Left lung (tissue), 10 donors: ENCODE measurements around the gene RABGAP1L. TPM values are rescaled to one million over a fixed set of nuclear protein-coding genes. Genes with fewer than 3 reads are reported as not detected.

Experiments
- ATAC-seq: fragments of 200-7000 bp; cut with Tn5 transposase; one replicate; pipeline ENCODE4 v1.9.1; 2020; ENCODE audit warnings: moderate library complexity
- DNase-seq, 4 donors: peaks; one replicate each; pipeline ENCODE4 v3.0.0-alpha.2; 2013 to 2020
- H3K27ac ChIP-seq, 2 donors: fragments of 200-600 bp; sonication (generic) in 1 of 2; one replicate each; pipeline versions ENCODE4 v1.5.0 to v1.8.0; 2020 to 2021
- H3K27me3 ChIP-seq, 2 donors: fragments of 200-600 bp; sonication (generic) in 1 of 2; one replicate each; pipeline versions ENCODE4 v1.5.0 to v1.8.0; 2020 to 2021
- H3K36me3 ChIP-seq, 2 donors: fragments of 200-600 bp; sonication (generic) in 1 of 2; one replicate each; pipeline versions ENCODE4 v1.5.0 to v1.8.0; 2020 to 2021
- H3K4me1 ChIP-seq, 2 donors: fragments of 200-600 bp; one replicate each; pipeline ENCODE4 v1.8.0; 2021
- H3K4me3 ChIP-seq, 2 donors: fragments of 200-600 bp; sonication (generic) in 1 of 2; one replicate each; pipeline versions ENCODE4 v1.5.0 to v1.8.0; 2020 to 2021; ENCODE audit warnings: mild to moderate bottlenecking in 1 of 2
- H3K9me3 ChIP-seq, 2 donors: fragments of 200-600 bp; sonication (generic) in 1 of 2; one replicate each; pipeline versions ENCODE4 v1.5.0 to v1.8.0; 2020 to 2021
- intact Hi-C, 2 donors: fragments of 100-400 bp; cut with DNase I; formaldehyde crosslinking; loops; one replicate each; pipeline versions ENCODE4 v1.11.2 to v1.14.2; 2022
- polyA plus RNA-seq, 6 donors: library from polyadenylated mRNA; unstranded; fragments of 120-200 nt; gene quantifications; one replicate each; pipeline ENCODE4 v1.2.1, GENCODE V29; 2013; ENCODE audit not compliant: insufficient read length in 6 of 6
- total RNA-seq, 2 donors: library from RNA; stranded (reverse); fragmentation: NEBNext Ultra II Directional; extraction: Animal tissue kit (Norgen Biotek cat#: 25700); gene quantifications; one replicate each; pipeline ENCODE4 v1.2.1, GENCODE V29; 2021
- TF ChIP-seq, protein P1 (sequence below), 2 donors: fragments of 200-600 bp; sonication (generic) in 1 of 2; IDR thresholded peaks; one replicate each; pipeline versions ENCODE4 v1.5.0 to v1.8.0; 2021; ENCODE audit warnings: antibody characterized with exemption in 2 of 2
- donor health status: DM: no; HTN: yes; CAD: no.
- donor health status: DM: no; HTN: no; CAD: no.

Gene RABGAP1L
- total and polyA plus RNA-seq, 8 donors = 40.3 to 67.3 (median 51.4) TPM

DNA sequence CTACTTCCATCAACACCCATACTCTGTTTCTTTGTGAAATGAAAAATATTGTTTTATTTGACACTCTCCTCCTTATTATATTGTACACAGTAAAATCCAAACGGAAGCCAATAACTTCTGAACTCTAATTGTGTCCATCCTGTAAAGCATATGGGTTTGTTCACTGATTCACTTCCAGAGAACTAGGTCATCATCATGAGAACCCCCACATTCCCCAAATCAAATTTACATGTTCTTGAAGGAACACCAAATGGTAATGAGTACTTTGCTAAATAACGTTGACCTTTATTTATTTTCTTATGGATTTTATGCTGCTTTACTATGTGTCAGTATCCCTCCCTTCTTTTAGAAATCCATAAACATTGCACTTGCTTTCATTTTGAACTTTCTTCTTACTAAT lies 627.0 kb downstream of the RABGAP1L start:
- TF ChIP-seq, protein P1, sequence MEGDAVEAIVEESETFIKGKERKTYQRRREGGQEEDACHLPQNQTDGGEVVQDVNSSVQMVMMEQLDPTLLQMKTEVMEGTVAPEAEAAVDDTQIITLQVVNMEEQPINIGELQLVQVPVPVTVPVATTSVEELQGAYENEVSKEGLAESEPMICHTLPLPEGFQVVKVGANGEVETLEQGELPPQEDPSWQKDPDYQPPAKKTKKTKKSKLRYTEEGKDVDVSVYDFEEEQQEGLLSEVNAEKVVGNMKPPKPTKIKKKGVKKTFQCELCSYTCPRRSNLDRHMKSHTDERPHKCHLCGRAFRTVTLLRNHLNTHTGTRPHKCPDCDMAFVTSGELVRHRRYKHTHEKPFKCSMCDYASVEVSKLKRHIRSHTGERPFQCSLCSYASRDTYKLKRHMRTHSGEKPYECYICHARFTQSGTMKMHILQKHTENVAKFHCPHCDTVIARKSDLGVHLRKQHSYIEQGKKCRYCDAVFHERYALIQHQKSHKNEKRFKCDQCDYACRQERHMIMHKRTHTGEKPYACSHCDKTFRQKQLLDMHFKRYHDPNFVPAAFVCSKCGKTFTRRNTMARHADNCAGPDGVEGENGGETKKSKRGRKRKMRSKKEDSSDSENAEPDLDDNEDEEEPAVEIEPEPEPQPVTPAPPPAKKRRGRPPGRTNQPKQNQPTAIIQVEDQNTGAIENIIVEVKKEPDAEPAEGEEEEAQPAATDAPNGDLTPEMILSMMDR (IDR thresholded peaks at IDR 0.05) = no peak
- no peak overlapping the region for H3K27ac ChIP-seq
- no peak for ATAC-seq

DNA sequence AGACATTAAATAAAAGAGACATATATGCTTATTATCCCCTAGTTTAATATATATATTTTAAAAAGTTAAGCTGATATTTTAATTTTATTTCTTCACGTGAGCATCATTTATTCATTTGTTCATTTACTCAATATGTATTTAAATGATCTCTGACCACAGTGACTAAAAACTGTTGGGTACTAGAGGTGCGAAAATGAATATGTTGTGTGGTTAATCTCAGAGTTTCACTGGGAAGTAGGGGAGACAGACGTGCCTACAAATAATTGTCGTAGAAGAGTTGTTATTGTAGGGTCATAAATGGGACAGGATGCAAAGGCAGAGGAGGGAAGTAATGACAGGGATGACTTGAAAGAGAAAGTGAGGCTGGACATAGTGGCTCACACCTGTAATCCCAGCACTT lies 627.4 kb downstream of the RABGAP1L start:
- Histone ChIP-seq H3K27me3 (no peaks in the 10 kb centered on the region), H3K9me3 (no peaks in the 10 kb centered on the region), H3K27ac (no peak overlapping the region), H3K36me3 (no peaks in the 10 kb centered on the region), H3K4me3 (no peak overlapping the region), H3K4me1 (peaks cover 0 to 7% of the 10 kb centered on the region in 2 donors)
- DNase-seq (no peak), ATAC-seq (no peak)
- intact Hi-C loops = no loop called here
- TF ChIP-seq, protein P1 (IDR thresholded peaks at IDR 0.05) = no peak

More for the DNA sequence above, 627.0 kb downstream of the RABGAP1L start:
- peaks cover 0 to 7% of the 10 kb centered on the region in 2 donors for H3K4me1 ChIP-seq
- DNase-seq = no peak
- no peaks in the 10 kb centered on the region for H3K9me3 ChIP-seq
- no peaks in the 10 kb centered on the region for H3K36me3 ChIP-seq
- H3K4me3 ChIP-seq = no peak overlapping the region
- H3K27me3 ChIP-seq = no peaks in the 10 kb centered on the region
- intact Hi-C loops = no loop called here

DNA sequence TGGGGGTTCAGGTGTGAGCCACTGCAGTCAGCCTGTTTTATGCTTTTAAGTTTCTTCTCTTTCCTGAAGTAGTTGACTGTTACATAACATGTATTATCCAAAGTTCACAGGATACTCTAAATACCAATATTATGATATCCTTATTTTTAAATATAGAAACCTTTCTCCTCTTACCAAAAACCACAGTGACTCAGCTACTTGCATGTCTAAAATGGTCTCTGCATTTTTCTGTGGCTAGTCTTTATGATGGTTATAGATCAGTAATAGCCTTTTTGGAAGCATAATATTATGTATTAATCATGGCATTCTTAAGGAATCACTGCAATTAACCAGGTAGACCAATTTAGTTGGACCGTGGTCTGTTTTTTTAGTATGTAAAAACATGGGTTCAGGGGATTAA lies 629.7 kb downstream of the RABGAP1L start:
- ATAC-seq (peak; percentile 33), DNase-seq (no peak)
- no peak overlapping the region for H3K4me3 ChIP-seq
- no peaks in the 10 kb centered on the region for H3K36me3 ChIP-seq
- H3K4me1 ChIP-seq = peaks cover 0 to 7% of the 10 kb centered on the region in 2 donors
- no peaks in the 10 kb centered on the region for H3K27me3 ChIP-seq
- H3K9me3 ChIP-seq = no peaks in the 10 kb centered on the region
- intact Hi-C loops = no loop called here
- H3K27ac ChIP-seq = no peak overlapping the region
- TF ChIP-seq, protein P1 (IDR thresholded peaks at IDR 0.05) = no peak

DNA sequence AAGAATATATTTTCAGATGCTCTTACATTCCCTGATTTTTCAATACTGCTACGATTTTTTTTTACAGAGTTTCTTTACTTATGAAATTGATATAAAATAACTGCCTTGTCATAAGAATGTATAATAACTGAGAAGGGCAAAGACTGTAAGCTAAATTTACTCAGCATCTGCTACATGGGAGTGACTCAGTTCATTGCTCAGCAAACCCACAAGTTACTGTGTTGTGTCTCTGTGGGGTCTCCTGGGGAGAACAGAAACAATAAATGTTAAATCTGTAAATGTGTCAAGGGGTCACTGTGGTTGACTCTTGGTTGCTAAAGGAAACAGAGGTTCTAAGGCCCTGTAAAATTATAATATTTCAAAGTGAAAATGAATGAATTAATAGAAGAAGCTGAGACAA lies 630.1 kb downstream of the RABGAP1L start:
- H3K27ac ChIP-seq = no peak overlapping the region
- H3K27me3 ChIP-seq = no peaks in the 10 kb centered on the region
- TF ChIP-seq, protein P1 (IDR thresholded peaks at IDR 0.05) = no peak
- H3K4me3 ChIP-seq = no peak overlapping the region
- intact Hi-C loops = no loop called here
- peaks cover 0 to 7% of the 10 kb centered on the region in 2 donors for H3K4me1 ChIP-seq
- no peaks in the 10 kb centered on the region for H3K9me3 ChIP-seq
- no peaks in the 10 kb centered on the region for H3K36me3 ChIP-seq
- DNase-seq (no peak), ATAC-seq (peak; percentile 21)

DNA sequence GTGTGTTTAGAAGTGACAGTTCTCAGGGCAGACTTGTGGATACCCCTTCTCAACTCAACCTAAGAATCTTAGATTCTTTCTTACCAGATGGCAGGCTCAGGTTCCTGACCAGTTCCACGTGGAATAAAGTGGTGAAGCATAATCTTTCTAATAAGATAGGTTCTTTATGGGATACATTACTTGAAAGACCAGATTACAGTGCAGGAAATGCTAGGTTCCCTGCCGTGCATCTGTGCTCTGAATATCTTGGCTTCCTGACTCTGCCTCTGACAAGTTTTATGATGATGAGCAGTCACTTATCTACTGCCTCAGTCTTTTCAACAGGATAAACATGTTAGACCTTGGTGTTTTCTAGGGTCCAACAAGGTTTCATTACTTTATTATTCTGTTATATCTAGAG lies 632.5 kb downstream of the RABGAP1L start:
- no peak for ATAC-seq
- TF ChIP-seq, protein P1 (IDR thresholded peaks at IDR 0.05) = no peak
- Histone ChIP-seq H3K4me3 (no peak overlapping the region), H3K4me1 (peaks cover 0 to 7% of the 10 kb centered on the region in 2 donors), H3K9me3 (no peaks in the 10 kb centered on the region), H3K27me3 (no peaks in the 10 kb centered on the region), H3K36me3 (no peaks in the 10 kb centered on the region), H3K27ac (no peak overlapping the region)
- DNase-seq = no peak
- intact Hi-C loops = no loop called here
